Activated T-helper 1 cell treated with anti-CD3 and anti-CD28 coated beads, Interleukin-2, amount 50 U/mL, for 16 hours (primary cell): ENCODE data around the gene FCGR2B.
"Not testable (repeated sequence)": the region's sequence is repeated elsewhere in the genome, so short reads cannot be mapped to it uniquely, and the experiment has no call there.

Experiments used
- DNase-seq, 2 donors: peaks; one replicate each; pipeline ENCODE4 v3.0.0-alpha.2; 2020; ENCODE audit warnings: low read depth in 1 of 2, low spot score in 1 of 2

FCGR2B gene

DNA sequence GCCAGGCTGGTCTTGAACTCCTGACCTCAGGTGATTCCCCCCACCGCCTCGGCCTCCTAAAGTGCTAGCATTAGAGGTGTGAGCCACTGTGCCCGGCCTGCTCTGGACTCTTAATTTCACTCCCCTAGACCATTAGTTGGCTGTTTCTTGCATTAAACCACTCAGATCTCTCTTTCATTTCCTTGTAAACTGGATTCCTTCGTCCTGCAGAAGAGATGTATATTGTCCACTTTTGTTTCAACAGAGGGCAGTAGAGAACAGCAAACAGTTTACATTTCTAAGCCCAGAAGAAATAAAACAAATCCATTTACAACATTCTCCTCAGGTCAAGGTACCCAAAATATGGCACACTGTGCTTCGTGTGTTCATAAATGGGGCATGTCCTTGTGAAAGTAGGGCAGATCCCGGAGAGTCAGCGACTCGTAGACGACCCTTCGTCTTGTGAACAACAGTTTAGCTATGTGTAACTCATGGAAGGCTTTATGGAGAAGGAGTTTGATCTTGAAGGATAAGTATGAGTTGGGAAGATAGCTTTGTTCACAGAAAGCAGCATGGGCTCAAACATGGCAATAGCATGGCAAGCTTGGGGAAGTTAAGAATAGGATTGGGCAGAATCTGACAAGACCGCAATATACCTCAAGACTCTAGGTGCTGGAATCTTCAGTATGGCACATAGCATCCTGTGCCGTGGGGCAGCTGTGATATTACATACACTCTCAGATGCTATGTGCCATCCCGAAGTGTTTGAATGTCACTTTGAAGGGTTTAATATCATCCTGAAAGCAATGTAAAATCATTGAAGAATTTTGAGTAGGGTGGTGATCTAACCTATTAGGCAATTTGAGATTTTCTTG is 15.2 kb upstream of the FCGR2B start:
- DNase-seq = not testable (repeated sequence)

GRCh38 chr1:161653541-161653940 is 9.4 kb upstream of the FCGR2B start:
- not testable (repeated sequence) for DNase-seq

- DNase-seq = not testable (repeated sequence)
These were observed 9.0 kb upstream of the FCGR2B start for GRCh38 chr1:161653971-161654370.

- DNase-seq = not testable (repeated sequence)
These were observed 4.4 kb upstream of the FCGR2B start for GRCh38 chr1:161658524-161658923.

GRCh38 chr1:161661660-161662311 is 1.2 kb upstream of the FCGR2B start:
- DNase-seq = not testable (repeated sequence)

GRCh38 chr1:161663569-161663968 is 626 bp downstream of the FCGR2B start:
- DNase-seq = not testable (repeated sequence)

DNA sequence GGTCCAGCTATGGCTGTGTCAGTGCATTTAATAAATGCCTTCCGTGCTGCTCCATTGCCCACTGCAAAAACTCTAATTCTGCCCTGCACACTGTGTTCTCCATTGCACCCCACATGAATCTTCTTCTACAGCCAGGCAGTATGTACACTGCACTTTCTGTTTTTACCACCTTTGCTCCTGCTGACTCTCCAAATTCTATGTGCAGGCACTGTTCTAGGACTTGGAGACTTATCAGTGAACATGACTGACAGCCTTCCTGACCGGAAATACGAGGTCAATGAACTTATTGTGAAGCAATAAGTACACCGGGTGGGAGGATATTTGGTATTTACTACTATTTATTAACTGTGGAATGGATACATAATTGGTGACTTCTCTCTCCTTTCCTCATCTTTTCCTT is 1.7 kb downstream of the FCGR2B start:
- not testable (repeated sequence) for DNase-seq

- DNase-seq = not testable (repeated sequence)
These were observed 8.4 kb downstream of the FCGR2B start for GRCh38 chr1:161671045-161672020.

- DNase-seq = not testable (repeated sequence)
These were observed 10.5 kb downstream of the FCGR2B start for GRCh38 chr1:161673437-161673836.

- DNase-seq = not testable (repeated sequence)
These were observed 11.5 kb downstream of the FCGR2B start for GRCh38 chr1:161674447-161674846.

GRCh38 chr1:161674908-161675307 is 12.0 kb downstream of the FCGR2B start:
- not testable (repeated sequence) for DNase-seq

- no peak for DNase-seq
These were observed 13.5 kb downstream of the FCGR2B start for GRCh38 chr1:161676441-161676840.

GRCh38 chr1:161676958-161677689 is 14.2 kb downstream of the FCGR2B start:
- DNase-seq = no peak

DNA sequence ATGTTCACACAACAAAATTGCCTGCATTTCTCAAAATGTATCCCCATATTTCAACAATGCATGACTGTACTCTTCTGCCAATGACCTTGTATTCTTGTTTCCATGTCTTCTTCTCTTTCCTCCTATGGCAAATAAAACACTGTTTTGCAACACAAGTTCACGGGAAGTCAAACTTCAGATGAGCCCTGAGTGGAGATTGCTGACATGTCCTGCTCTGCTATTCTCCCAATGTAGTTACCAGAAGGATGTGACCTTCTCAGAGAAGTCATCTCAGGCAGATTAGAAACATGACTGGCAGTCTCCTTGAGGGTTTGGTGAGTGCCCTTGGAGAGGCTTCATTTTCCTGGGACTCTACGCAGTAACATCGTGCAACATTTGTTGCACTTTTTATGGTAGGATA is 15.6 kb downstream of the FCGR2B start:
- DNase-seq = no peak

GRCh38 chr1:161681879-161682278 is 18.9 kb downstream of the FCGR2B start:
- DNase-seq = no peak

DNA sequence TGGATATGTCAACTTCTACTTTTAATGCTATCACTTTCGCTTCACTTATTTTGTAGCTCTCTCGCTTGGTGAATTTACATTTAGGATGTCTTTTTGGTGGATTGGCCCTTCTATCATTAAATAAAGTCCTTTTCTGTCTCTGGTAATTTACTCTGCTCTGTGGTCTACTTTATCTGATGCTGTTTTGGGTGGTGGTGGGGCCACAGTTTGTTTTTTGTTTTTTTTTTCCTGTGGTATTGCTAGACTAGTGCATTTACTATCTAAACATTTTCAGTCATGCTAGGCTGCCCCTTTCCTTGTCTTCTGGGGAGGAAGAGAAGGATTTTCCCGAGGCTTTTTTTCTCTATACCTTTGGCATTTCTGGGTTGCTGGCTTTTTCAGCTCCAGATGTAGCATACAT is 26.0 kb downstream of the FCGR2B start:
- DNase-seq = no peak

DNA sequence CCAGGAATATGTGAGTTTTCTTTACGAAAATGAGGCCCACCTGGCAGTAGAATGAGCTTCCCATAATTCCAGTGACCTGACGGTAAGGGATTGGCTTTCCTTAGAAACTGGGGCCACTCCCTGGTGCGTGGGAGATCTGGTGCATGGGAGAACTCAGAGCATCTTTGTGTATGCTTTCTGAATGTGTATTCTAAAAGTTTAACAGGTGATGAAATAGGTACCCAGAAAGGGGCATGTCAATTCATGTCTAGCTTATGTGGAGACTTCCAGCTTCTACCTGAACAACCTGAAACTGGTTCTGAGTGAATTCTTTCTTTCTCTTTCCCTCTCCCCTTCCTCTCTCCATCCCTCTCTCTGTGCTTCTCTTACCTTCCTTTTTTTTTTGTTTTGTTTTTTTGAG is 28.9 kb downstream of the FCGR2B start:
- DNase-seq = no peak

DNA sequence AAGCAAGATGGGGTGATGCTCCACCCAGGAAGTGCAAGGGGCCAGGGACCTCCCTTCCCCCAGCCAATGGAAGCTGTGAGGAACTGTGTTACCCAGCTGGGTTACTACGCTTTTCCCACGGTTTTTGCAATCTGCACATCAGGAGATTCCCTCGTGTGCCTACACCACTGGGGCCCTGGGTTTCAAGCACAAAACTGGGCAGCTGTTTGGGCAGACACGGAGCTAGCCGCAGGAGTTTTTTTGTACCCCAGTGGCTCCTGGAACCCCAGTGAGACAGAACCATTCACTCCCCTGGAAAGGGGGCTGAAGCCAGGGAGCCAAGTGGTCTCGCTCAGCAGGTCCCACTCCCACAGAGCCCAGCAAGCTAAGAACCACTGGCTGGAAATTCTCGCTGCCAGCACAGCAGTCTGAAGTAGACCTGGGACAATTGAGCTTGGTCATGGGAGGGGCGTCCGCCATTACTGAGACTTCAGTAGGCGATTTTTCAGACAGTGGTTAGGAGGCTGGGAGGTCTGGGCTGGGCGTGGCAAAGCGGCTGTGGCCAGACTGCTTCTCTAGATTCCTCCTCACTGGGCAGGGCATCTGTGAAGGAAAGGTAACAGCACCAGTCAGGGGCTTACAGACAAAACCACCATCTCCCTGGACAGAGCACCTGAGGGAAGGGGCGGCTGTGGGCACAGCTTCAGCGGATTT is 30.2 kb downstream of the FCGR2B start:
- DNase-seq = not testable (repeated sequence)

DNA sequence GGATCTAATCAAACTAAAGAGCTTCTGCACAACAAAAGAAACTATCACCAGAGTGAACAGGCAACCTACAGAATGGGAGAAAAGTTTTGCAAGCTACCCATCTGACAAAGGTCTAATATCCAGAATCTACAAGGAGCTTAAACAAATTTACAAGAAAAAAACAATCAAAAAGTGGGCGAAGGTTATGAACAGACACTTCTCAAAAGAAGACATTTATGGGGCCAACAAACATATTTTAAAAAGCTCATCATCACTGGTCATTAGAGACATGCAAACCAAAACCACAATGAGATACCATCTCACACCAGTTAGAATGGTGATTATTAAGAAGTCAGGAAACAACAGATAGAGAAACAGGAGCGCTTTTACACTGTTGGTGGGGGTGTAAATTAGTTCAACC is 35.4 kb downstream of the FCGR2B start:
- DNase-seq = not testable (repeated sequence)

- no peak for DNase-seq
These were observed 39.3 kb downstream of the FCGR2B start for GRCh38 chr1:161702250-161702649.
